ENCODE measurements around the gene PDGFRB. TPM values are rescaled to one million over a fixed set of nuclear protein-coding genes. Genes with fewer than 3 reads are reported as not detected.
A peak's percentile ranks its signal among the peaks of the same experiment; 100 is the strongest.

Gene PDGFRB
- total RNA-seq, 3 donors from 2014 or later, result 53.7 to 243 (median 146) TPM

DNA sequence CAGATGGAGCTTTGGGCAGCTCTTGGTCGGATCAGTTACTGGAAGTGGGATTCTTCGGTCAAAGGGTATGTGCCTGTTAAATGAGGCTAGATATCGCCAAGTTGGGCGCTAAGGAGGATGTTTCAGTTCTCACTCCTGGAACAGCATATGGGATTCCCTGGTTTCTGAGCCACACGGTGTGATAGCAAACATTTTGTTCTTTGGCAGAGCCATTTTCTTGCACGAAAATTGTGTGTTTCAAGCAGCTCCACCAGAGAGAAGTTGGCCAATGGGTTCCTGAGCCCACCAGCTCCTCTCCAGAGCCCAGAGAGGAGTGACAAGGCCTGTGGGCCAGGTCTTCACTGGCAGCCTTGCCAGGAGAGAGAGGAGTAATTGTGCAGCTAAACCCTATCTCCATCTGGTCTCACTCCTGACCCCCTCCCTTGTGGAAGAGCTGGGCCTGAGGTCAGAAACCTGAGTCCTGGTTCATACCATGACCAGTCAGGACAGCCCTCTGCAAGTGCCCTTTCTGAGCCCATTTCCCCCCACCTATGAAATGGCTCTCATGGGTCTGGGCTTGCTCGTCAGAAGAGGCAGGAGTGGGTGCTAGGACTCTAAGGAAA, 23.5 kb upstream of the PDGFRB start:
- Histone ChIP-seq H3K27ac (peak overlapping the region in 1 of 2 donors; percentile 91), H3K36me3 (no peaks in the 10 kb centered on the region), H3K9me3 (no peaks in the 10 kb centered on the region), H3K4me3 (no peak overlapping the region), H3K4me1 (no peaks in the 10 kb centered on the region), H3K27me3 (no peaks in the 10 kb centered on the region)
- intact Hi-C loops (cut with DNase I; ENCODE audit: low total_unique reads), result no loop called here
- no peak for DNase-seq (ENCODE audit: low spot score in 2 of 2)
- TF ChIP-seq POLR2AphosphoS5 (IDR thresholded peaks at IDR 0.05) (no peak), POLR2A (IDR thresholded peaks at IDR 0.05) (no peak)
- TF ChIP-seq, protein P1, sequence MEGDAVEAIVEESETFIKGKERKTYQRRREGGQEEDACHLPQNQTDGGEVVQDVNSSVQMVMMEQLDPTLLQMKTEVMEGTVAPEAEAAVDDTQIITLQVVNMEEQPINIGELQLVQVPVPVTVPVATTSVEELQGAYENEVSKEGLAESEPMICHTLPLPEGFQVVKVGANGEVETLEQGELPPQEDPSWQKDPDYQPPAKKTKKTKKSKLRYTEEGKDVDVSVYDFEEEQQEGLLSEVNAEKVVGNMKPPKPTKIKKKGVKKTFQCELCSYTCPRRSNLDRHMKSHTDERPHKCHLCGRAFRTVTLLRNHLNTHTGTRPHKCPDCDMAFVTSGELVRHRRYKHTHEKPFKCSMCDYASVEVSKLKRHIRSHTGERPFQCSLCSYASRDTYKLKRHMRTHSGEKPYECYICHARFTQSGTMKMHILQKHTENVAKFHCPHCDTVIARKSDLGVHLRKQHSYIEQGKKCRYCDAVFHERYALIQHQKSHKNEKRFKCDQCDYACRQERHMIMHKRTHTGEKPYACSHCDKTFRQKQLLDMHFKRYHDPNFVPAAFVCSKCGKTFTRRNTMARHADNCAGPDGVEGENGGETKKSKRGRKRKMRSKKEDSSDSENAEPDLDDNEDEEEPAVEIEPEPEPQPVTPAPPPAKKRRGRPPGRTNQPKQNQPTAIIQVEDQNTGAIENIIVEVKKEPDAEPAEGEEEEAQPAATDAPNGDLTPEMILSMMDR (IDR thresholded peaks at IDR 0.05), result no peak

DNA sequence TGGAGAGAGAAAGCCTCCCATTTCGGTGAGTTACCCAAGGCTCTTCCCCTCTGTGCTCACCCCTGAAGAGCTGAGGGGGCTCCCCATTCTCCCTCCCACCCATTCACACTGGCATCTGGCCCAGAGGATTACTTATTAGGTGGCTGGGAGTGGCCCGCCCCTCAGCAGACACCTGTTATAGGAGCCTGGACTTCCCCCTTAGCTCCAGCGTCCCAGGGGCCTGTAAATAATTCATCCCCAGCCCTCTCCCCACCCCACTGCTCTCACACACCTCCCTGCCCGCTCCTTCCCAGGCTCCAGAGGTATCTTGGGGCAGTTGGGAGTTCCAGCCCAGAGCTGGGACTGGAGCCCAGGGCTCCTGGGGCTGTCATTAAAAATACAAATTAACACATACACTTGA, 22.6 kb upstream of the PDGFRB start:
- Histone ChIP-seq H3K4me3 (no peak overlapping the region), H3K36me3 (no peaks in the 10 kb centered on the region), H3K27ac (no peak overlapping the region), H3K27me3 (no peaks in the 10 kb centered on the region), H3K9me3 (no peaks in the 10 kb centered on the region), H3K4me1 (no peaks in the 10 kb centered on the region)
- no peak for TF ChIP-seq POLR2A (IDR thresholded peaks at IDR 0.05)
- TF ChIP-seq, protein P1 (IDR thresholded peaks at IDR 0.05), result no peak
- TF ChIP-seq POLR2AphosphoS5 (IDR thresholded peaks at IDR 0.05), result no peak
- intact Hi-C loops (cut with DNase I; ENCODE audit: low total_unique reads), result no loop called here
- DNase-seq (ENCODE audit: low spot score in 2 of 2), result no peak

DNA sequence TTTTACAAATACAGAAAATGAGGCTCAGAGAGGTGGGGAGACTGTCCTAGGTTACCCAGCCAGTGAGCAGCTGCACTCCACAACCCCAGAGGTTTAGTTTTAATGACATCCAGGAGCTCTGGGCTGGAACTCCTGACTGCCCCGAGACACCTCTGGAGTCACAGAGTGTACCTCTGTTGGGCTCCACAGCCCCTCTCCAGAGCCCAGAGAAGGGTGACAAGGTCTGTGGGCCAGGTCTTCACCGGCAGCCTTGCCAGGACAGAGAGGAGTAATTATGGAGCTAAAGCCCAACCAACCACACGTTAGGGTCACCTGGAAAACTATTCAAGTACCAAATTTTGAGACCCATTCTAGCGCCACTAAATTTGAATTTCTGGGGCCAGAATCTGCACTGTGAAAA, 22.1 kb upstream of the PDGFRB start:
- TF ChIP-seq POLR2AphosphoS5 (IDR thresholded peaks at IDR 0.05) (no peak), POLR2A (IDR thresholded peaks at IDR 0.05) (no peak)
- TF ChIP-seq, protein P1 (IDR thresholded peaks at IDR 0.05), result no peak
- DNase-seq (ENCODE audit: low spot score in 2 of 2), result no peak
- intact Hi-C loops (cut with DNase I; ENCODE audit: low total_unique reads), result no loop called here
- no peak overlapping the region for H3K27ac ChIP-seq
- no peaks in the 10 kb centered on the region for H3K36me3 ChIP-seq
- no peaks in the 10 kb centered on the region for H3K9me3 ChIP-seq
- H3K4me1 ChIP-seq, result no peaks in the 10 kb centered on the region
- no peak overlapping the region for H3K4me3 ChIP-seq
- H3K27me3 ChIP-seq, result no peaks in the 10 kb centered on the region

DNA sequence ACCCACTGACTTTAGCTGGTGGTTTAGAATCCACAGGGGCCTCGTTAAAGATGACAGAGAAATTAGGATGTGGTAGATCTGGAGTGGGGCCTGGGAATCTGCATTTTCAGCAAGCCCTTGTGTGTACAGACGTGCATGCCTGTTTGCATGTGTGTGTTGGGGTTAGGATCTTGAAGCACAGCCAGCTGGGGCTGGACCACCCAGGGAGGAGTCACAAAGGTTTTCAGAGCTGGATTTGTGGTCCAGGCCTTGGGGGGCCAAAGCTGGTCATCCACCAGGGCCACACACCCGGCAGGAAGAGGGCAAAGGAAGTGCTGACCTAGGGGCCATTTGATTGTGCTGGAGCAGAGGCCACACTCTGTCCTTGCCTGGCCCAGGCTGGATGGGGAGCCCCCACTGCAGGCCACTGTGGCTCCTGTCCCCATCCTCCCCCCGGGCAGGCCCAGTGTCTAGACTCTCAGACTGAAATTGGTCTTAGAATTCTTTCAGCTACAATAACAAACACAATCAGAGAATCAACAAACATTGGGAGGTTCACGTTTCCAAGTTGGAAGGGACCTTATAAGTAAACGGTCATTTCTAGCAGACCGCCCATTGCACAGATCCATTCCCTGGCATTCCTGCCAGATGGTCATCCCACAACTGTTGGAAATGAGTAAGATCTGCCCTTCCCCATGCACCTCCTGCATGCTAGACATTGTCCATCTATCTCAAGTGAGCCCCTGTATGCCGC, 21.3 kb upstream of the PDGFRB start:
- Histone ChIP-seq H3K27ac (no peak overlapping the region), H3K27me3 (no peaks in the 10 kb centered on the region), H3K4me3 (no peak overlapping the region), H3K9me3 (no peaks in the 10 kb centered on the region), H3K36me3 (no peaks in the 10 kb centered on the region), H3K4me1 (no peaks in the 10 kb centered on the region)
- intact Hi-C loops (cut with DNase I; ENCODE audit: low total_unique reads), result no loop called here
- DNase-seq (ENCODE audit: low spot score in 2 of 2), result no peak
- TF ChIP-seq, protein P1 (IDR thresholded peaks at IDR 0.05), result no peak
- no peak for TF ChIP-seq POLR2A (IDR thresholded peaks at IDR 0.05)
- TF ChIP-seq POLR2AphosphoS5 (IDR thresholded peaks at IDR 0.05), result no peak

DNA sequence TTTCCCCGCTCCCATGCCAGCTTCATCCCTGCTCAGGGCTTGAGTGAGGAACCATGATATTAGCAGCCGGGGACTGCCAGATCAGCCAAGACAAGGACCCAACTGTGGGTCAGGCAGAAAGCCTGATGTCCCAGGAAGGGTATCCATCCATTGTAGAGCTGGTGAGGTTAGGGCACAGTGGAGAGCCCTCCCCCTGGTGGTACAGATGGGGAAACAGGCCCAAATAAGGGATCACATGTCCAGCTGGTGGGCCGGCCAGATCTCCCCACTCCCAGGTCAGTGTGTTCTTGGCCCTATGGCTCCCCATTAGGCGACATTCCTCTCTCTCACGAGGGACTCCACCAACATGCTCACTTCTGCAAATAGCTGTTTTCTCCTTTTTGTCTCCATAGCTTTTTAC, 19.9 kb upstream of the PDGFRB start:
- Histone ChIP-seq H3K27ac (peak overlapping the region in 1 of 2 donors; percentile 19), H3K27me3 (no peaks in the 10 kb centered on the region), H3K36me3 (no peaks in the 10 kb centered on the region), H3K4me1 (no peaks in the 10 kb centered on the region), H3K9me3 (no peaks in the 10 kb centered on the region), H3K4me3 (no peak overlapping the region)
- TF ChIP-seq, protein P1 (IDR thresholded peaks at IDR 0.05), result no peak
- TF ChIP-seq POLR2A (IDR thresholded peaks at IDR 0.05) (no peak), POLR2AphosphoS5 (IDR thresholded peaks at IDR 0.05) (no peak)
- intact Hi-C loops (cut with DNase I; ENCODE audit: low total_unique reads), result no loop called here
- no peak for DNase-seq (ENCODE audit: low spot score in 2 of 2)

Data from breast epithelium (tissue), 4 donors.